H1 (cell line): Measurements from ENCODE around the gene PPIF. TPM values are rescaled to one million over a fixed set of nuclear protein-coding genes. Genes with fewer than 3 reads are reported as not detected.

Source experiments
- ATF2 ChIP-seq: IDR thresholded peaks from 2 replicates; pipeline ENCODE4 v1.6.1; 2012; ENCODE audit warnings: low read length, inconsistent platforms
- CEBPB ChIP-seq: IDR thresholded peaks from 2 replicates; pipeline ENCODE4 v1.6.1; 2012; ENCODE audit warnings: low read depth, low read length
- CHD7 ChIP-seq: fragments of 300-600 bp; sonication (generic); IDR thresholded peaks from 2 replicates; pipeline ENCODE4 v1.7.1; 2012; ENCODE audit warnings: low read length, moderate library complexity, mild to moderate bottlenecking, inconsistent platforms; ENCODE audit not compliant: insufficient replicate concordance
- KDM5A ChIP-seq: fragments of 200-600 bp; IDR thresholded peaks from 2 replicates; pipeline ENCODE4 v1.7.1; 2012; ENCODE audit warnings: mild to moderate bottlenecking, low read length, inconsistent platforms, mixed read lengths
- SAP30 ChIP-seq: fragments of 300-600 bp; sonication (generic); IDR thresholded peaks from 2 replicates; pipeline ENCODE4 v1.7.1; 2012; ENCODE audit warnings: low read length, moderate library complexity, mild to moderate bottlenecking, inconsistent platforms; ENCODE audit not compliant: insufficient read depth, insufficient replicate concordance
- SIN3A ChIP-seq, 2 experiments: IDR thresholded peaks in 1 of 2; conservative IDR thresholded peaks in 1 of 2; 2 replicates each; pipeline ENCODE4 v1.6.1; 2011 to 2012; ENCODE audit warnings: low read length in 2 of 2, improper control_type of control experiment in 1 of 2, low read depth in 1 of 2, mild to moderate bottlenecking in 1 of 2
- SRF ChIP-seq: IDR thresholded peaks from 2 replicates; pipeline ENCODE4 v1.6.1; 2011; ENCODE audit warnings: mild to moderate bottlenecking, low read depth, low read length, moderate library complexity
- polyA plus RNA-seq, 7 experiments: library from polyadenylated mRNA; depleted of rRNA in 3 of 7; stranded (reverse) in 5 of 7; unstranded in 2 of 7; fragments of >200 nt in 5 of 7; fragments of 200-250 nt in 2 of 7; gene quantifications; 1 replicate in 5 of 7; 2 replicates in 1 of 7; 4 replicates in 1 of 7; pipeline versions ENCODE4 v1.2.1 to v1.2.3, GENCODE V29; 2011 to 2013; ENCODE audit warnings: missing spikeins in 2 of 7, mixed read lengths in 2 of 7
- total RNA-seq: library from RNA; stranded (reverse); fragmentation: NEBNext Ultra II Directional; extraction: Animal tissue kit (Norgen Biotek cat#: 25700); gene quantifications from 2 replicates; pipeline ENCODE4 v1.2.1, GENCODE V29; 2021

The PPIF gene
- total and polyA plus RNA-seq, 2 of the 8 experiments (the other 6 are each of a cell fraction or from before 2014, with no cell fraction given) = 70.2 to 77.6 TPM

- TF ChIP-seq ATF2 (no peak), SRF (no peak), SAP30 (no peak), KDM5A (no peak), CEBPB (no peak), SIN3A (conservative IDR thresholded peaks at IDR 0.05 in 1 of 2, IDR thresholded peaks at IDR 0.05 in 1 of 2; ENCODE audit: low read depth in 1 of 2, low read length in 2 of 2) (no peak), CHD7 (no peak)
These were observed 53.1 kb downstream of the PPIF start (continued) for GRCh38 chr10:79400146-79401004.
